COLO668 (cell line): Measurements from ENCODE around the gene CA10.

Source experiments
- DNase-seq: peaks from one replicate; lab custom pipeline; 2025; ENCODE audit not compliant: unreplicated experiment; lab: John Stamatoyannopoulos, UW

Gene CA10

GRCh38 chr17:51699303-51699702 is 459.2 kb downstream of the CA10 start:
- no peak for DNase-seq

GRCh38 chr17:51692917-51693316 is 465.6 kb downstream of the CA10 start:
- no peak for DNase-seq

GRCh38 chr17:51687887-51688286 is 470.6 kb downstream of the CA10 start:
- DNase-seq: no peak

GRCh38 chr17:51685287-51685909 is 473.1 kb downstream of the CA10 start:
- DNase-seq: no peak

GRCh38 chr17:51684214-51684613 is 474.3 kb downstream of the CA10 start:
- no peak for DNase-seq

GRCh38 chr17:51683291-51683690 is 475.2 kb downstream of the CA10 start:
- DNase-seq: no peak

- DNase-seq: no peak
These were observed 476.4 kb downstream of the CA10 start for GRCh38 chr17:51682115-51682514.

- DNase-seq: no peak
These were observed 480.6 kb downstream of the CA10 start for GRCh38 chr17:51677875-51678274.

- no peak for DNase-seq
These were observed 481.6 kb downstream of the CA10 start for GRCh38 chr17:51676691-51677487.

- DNase-seq: no peak
These were observed 483.8 kb downstream of the CA10 start for GRCh38 chr17:51674579-51675255.

GRCh38 chr17:51673070-51673469 is 485.4 kb downstream of the CA10 start:
- no peak for DNase-seq

- peak; percentile 19 for DNase-seq
These were observed 486.4 kb downstream of the CA10 start for GRCh38 chr17:51672065-51672464.

GRCh38 chr17:51670899-51671298 is 487.6 kb downstream of the CA10 start:
- DNase-seq: no peak

- DNase-seq: no peak
These were observed 489.6 kb downstream of the CA10 start for GRCh38 chr17:51668963-51669246.

GRCh38 chr17:51668155-51668962 is 490.2 kb downstream of the CA10 start:
- DNase-seq: no peak

GRCh38 chr17:51667706-51668083 is 490.8 kb downstream of the CA10 start:
- DNase-seq: no peak

GRCh38 chr17:51666971-51667705 is 491.4 kb downstream of the CA10 start:
- no peak for DNase-seq

GRCh38 chr17:51662204-51663056 is 496.1 kb downstream of the CA10 start:
- peak; percentile 25 for DNase-seq

GRCh38 chr17:51661403-51661802 is 497.1 kb downstream of the CA10 start:
- DNase-seq: no peak

GRCh38 chr17:51660266-51660665 is 498.2 kb downstream of the CA10 start:
- no peak for DNase-seq
